IMR-90 (cell line): ENCODE measurements around the gene ERGIC2. TPM values are rescaled to one million over a fixed set of nuclear protein-coding genes. Genes with fewer than 3 reads are reported as not detected.

ENCODE experiments used
- ATAC-seq: fragments of 200-7000 bp; cut with Tn5 transposase; 2 replicates; pipeline ENCODE4 v1.9.1; 2020; ENCODE audit warnings: low read depth, mild to moderate bottlenecking, moderate library complexity
- BruUV-seq: library from RNA; stranded (reverse); fragments of 400-500 nt; replicated peaks from 2 replicates; lab custom pipeline; 2021; lab: Mats Ljungman, UMichigan
- CTCF ChIA-PET: fragments of 300-600 bp; formaldehyde crosslinking; extraction: SDS; loops from one replicate; lab custom pipeline; 2021; ENCODE audit warnings: antibody characterized with exemption; lab: Yijun Ruan, JAX
- POLR2A ChIA-PET: fragments of 300-600 bp; sonication (Branson Sonifier 250); formaldehyde crosslinking; loops from one replicate; lab custom pipeline; 2022; ENCODE audit warnings: antibody characterized with exemption; ENCODE audit not compliant: unreplicated experiment; lab: Charles Lee
- DNase-seq: peaks from one replicate; pipeline ENCODE4 v3.0.0; 2013
- H2AFZ ChIP-seq: replicated peaks from 2 replicates; pipeline ENCODE3; 2013; ENCODE audit warnings: low read length, mild to moderate bottlenecking; ENCODE audit not compliant: poor library complexity
- H2AK5ac ChIP-seq: 2 replicates; pipeline ENCODE4 v1.6.1; 2013; ENCODE audit warnings: low read depth, low read length, inconsistent platforms
- H2AK9ac ChIP-seq: replicated peaks from 2 replicates; pipeline ENCODE3; 2013; ENCODE audit warnings: mild to moderate bottlenecking, low read depth, low read length, moderate library complexity; ENCODE audit not compliant: poor library complexity
- H2BK120ac ChIP-seq: 2 replicates; pipeline ENCODE4 v1.6.1; 2013; ENCODE audit warnings: low read depth, low read length, inconsistent platforms
- H2BK15ac ChIP-seq: 3 replicates; pipeline ENCODE4 v1.6.1; 2013; ENCODE audit warnings: low read depth, low read length, inconsistent platforms
- H2BK20ac ChIP-seq: 2 replicates; pipeline ENCODE4 v1.6.1; 2013; ENCODE audit warnings: low read depth, mild to moderate bottlenecking, inconsistent platforms, low read length, moderate library complexity
- H2BK5ac ChIP-seq: 2 replicates; pipeline ENCODE4 v1.6.1; 2013; ENCODE audit warnings: mild to moderate bottlenecking, low read depth, low read length, inconsistent platforms; ENCODE audit not compliant: poor library complexity, severe bottlenecking
- H3K14ac ChIP-seq: replicated peaks from 2 replicates; pipeline ENCODE4 v1.6.1; 2013; ENCODE audit warnings: low read depth, low read length, inconsistent platforms
- H3K18ac ChIP-seq: 2 replicates; pipeline ENCODE4 v1.6.1; 2013; ENCODE audit warnings: low read depth, low read length, control low read depth
- H3K23ac ChIP-seq: 2 replicates; pipeline ENCODE4 v1.6.1; 2013; ENCODE audit warnings: low read depth, low read length, inconsistent platforms
- H3K27ac ChIP-seq: 2 replicates; pipeline ENCODE4 v1.5.1; 2013; ENCODE audit warnings: mild to moderate bottlenecking, control low read depth, low read length; ENCODE audit not compliant: insufficient read depth
- H3K27me3 ChIP-seq: 2 replicates; pipeline ENCODE4 v1.6.1; 2013; ENCODE audit warnings: low read length; ENCODE audit not compliant: control insufficient read depth, insufficient read depth
- H3K36me3 ChIP-seq: 2 replicates; pipeline ENCODE4 v1.6.1; 2013; ENCODE audit warnings: low read length, mixed read lengths; ENCODE audit not compliant: control insufficient read depth, insufficient read depth
- H3K4ac ChIP-seq: 2 replicates; pipeline ENCODE4 v1.6.1; 2013; ENCODE audit warnings: low read depth, low read length, inconsistent platforms
- H3K4me1 ChIP-seq: 2 replicates; pipeline ENCODE4 v1.6.1; 2013; ENCODE audit warnings: low read length, mixed read lengths; ENCODE audit not compliant: control insufficient read depth, insufficient read depth
- H3K4me2 ChIP-seq: 2 replicates; pipeline ENCODE4 v1.6.1; 2013; ENCODE audit warnings: low read depth, mild to moderate bottlenecking, control low read depth, low read length, moderate library complexity
- H3K4me3 ChIP-seq: 2 replicates; pipeline ENCODE4 v1.5.1; 2013; ENCODE audit warnings: low read depth, mild to moderate bottlenecking, control low read depth, low read length, moderate library complexity; ENCODE audit not compliant: insufficient read depth
- H3K56ac ChIP-seq: 2 replicates; pipeline ENCODE4 v1.6.1; 2013; ENCODE audit warnings: low read length, inconsistent platforms; ENCODE audit not compliant: insufficient read depth; ENCODE audit errors: extremely low read depth
- H3K79me1 ChIP-seq, 2 experiments: 2 replicates each; pipeline ENCODE4 v1.6.1; 2013; ENCODE audit warnings: low read length in 2 of 2, inconsistent platforms in 1 of 2, low read depth in 1 of 2
- H3K9ac ChIP-seq: 2 replicates; pipeline ENCODE4 v1.6.1; 2013; ENCODE audit warnings: low read depth, low read length, control low read depth
- H3K9me1 ChIP-seq: 2 replicates; pipeline ENCODE4 v1.6.1; 2013; ENCODE audit warnings: low read length, inconsistent platforms; ENCODE audit not compliant: insufficient read depth
- H3K9me3 ChIP-seq: 2 replicates; pipeline ENCODE4 v1.6.1; 2013; ENCODE audit warnings: low read length; ENCODE audit not compliant: control insufficient read depth, insufficient read depth
- H4K20me1 ChIP-seq: 2 replicates; pipeline ENCODE4 v1.6.1; 2013; ENCODE audit warnings: low read length, inconsistent platforms; ENCODE audit not compliant: insufficient read depth
- H4K5ac ChIP-seq: 2 replicates; pipeline ENCODE4 v1.6.1; 2013; ENCODE audit warnings: mild to moderate bottlenecking, low read depth, low read length, control low read depth
- H4K8ac ChIP-seq, 2 experiments: 2 replicates each; pipeline ENCODE4 v1.6.1; 2013; ENCODE audit warnings: low read depth in 2 of 2, low read length in 2 of 2, control low read depth in 1 of 2, inconsistent platforms in 1 of 2
- H4K91ac ChIP-seq: 2 replicates; pipeline ENCODE4 v1.6.1; 2013; ENCODE audit warnings: low read depth, low read length, inconsistent platforms; ENCODE audit not compliant: insufficient read depth
- BHLHE40 ChIP-seq: fragments of 150-350 bp; IDR thresholded peaks from 2 replicates; pipeline ENCODE4 v1.6.1; 2016; ENCODE audit warnings: mild to moderate bottlenecking, low read depth, low read length
- CEBPB ChIP-seq: IDR thresholded peaks from 2 replicates; pipeline ENCODE4 v1.6.1; 2012; ENCODE audit warnings: low read depth, low read length, improper control_type of control experiment
- CHD1 ChIP-seq: IDR thresholded peaks from 2 replicates; pipeline ENCODE4 v1.6.1; 2012; ENCODE audit warnings: low read depth, low read length, improper control_type of control experiment
- FOS ChIP-seq: fragments of 150-350 bp; IDR thresholded peaks from 2 replicates; pipeline ENCODE4 v1.6.1; 2016; ENCODE audit warnings: low read depth, low read length
- MAFK ChIP-seq: IDR thresholded peaks from 2 replicates; pipeline ENCODE4 v1.6.1; 2012; ENCODE audit warnings: low read depth, low read length, improper control_type of control experiment
- MAZ ChIP-seq: IDR thresholded peaks from 2 replicates; pipeline ENCODE4 v1.6.1; 2012; ENCODE audit warnings: low read depth, mild to moderate bottlenecking, low read length, improper control_type of control experiment, moderate library complexity, borderline replicate concordance
- MXI1 ChIP-seq: IDR thresholded peaks from 2 replicates; pipeline ENCODE4 v1.6.1; 2012; ENCODE audit warnings: low read depth, mild to moderate bottlenecking, low read length, moderate library complexity, borderline replicate concordance
- NFE2L2 ChIP-seq: fragments of 150-350 bp; IDR thresholded peaks from 2 replicates; pipeline ENCODE4 v1.6.1; 2016; ENCODE audit warnings: low read depth, mild to moderate bottlenecking, low read length
- POLR2A ChIP-seq: IDR thresholded peaks from 2 replicates; pipeline ENCODE4 v1.6.1; 2012; ENCODE audit warnings: mild to moderate bottlenecking, low read depth, low read length
- RCOR1 ChIP-seq: IDR thresholded peaks from 2 replicates; pipeline ENCODE4 v1.6.1; 2012; ENCODE audit warnings: mild to moderate bottlenecking, low read length, improper control_type of control experiment; ENCODE audit not compliant: insufficient replicate concordance
- RFX5 ChIP-seq: IDR thresholded peaks from 2 replicates; pipeline ENCODE4 v1.8.0; 2012; ENCODE audit warnings: low read depth, mild to moderate bottlenecking, low read length, moderate library complexity
- USF2 ChIP-seq: fragments of 150-350 bp; IDR thresholded peaks from 2 replicates; pipeline ENCODE4 v1.6.1; 2017; ENCODE audit warnings: mild to moderate bottlenecking, antibody characterized with exemption, low read length, low read depth
- WGBS, 2 experiments: methylation state at CpG; one replicate each; pipeline versions ENCODE4 v1.1.5 to v1.1.7; 2013; ENCODE audit warnings: missing lambda C conversion rate in 2 of 2; ENCODE audit not compliant: insufficient read length in 1 of 2; ENCODE audit errors: extremely low coverage in 2 of 2; 5-methylcytosine and 5-hydroxymethylcytosine counted together
- dilution Hi-C: fragments of 300-500 bp; cut with HindIII; formaldehyde crosslinking; loops from one replicate; pipeline ENCODE4 v1.14.3; 2018; ENCODE audit warnings: low sequenced_read_pairs; ENCODE audit not compliant: unreplicated experiment
- in situ Hi-C: fragments of 300-500 bp; cut with MboI; formaldehyde crosslinking; loops from 3 replicates; pipeline ENCODE4 v1.14.3; 2019; ENCODE audit warnings: low sequenced_read_pairs, inconsistent platforms, mixed read lengths
- intact Hi-C: fragments of 100-400 bp; cut with micrococcal nuclease; formaldehyde crosslinking; loops from 2 replicates; pipeline ENCODE4 v1.10.0; 2022
- polyA plus RNA-seq, 3 experiments: library from polyadenylated mRNA; depleted of rRNA; stranded (reverse); fragments of >200 nt; gene quantifications; 2 replicates each; pipeline ENCODE4 v1.2.3, GENCODE V29; 2012; ENCODE audit warnings: low replicate concordance in 1 of 3
- total RNA-seq: library from RNA; depleted of rRNA; stranded (reverse); fragments of >200 nt; gene quantifications from 2 replicates; pipeline ENCODE4 v1.2.3, GENCODE V29; 2012
- TF ChIP-seq, protein P1 (sequence below): fragments of 150-350 bp; IDR thresholded peaks from 2 replicates; pipeline ENCODE4 v1.6.1; 2016; ENCODE audit warnings: low read depth, mild to moderate bottlenecking, low read length, moderate library complexity, borderline replicate concordance

ERGIC2 gene
- total and polyA plus RNA-seq, 2 of the 4 experiments (the other 2 are of a cell fraction), result 41.0 to 45.3 TPM

GRCh38 chr12:29291226-29291625, 89.7 kb downstream of the ERGIC2 start:
- in situ Hi-C loops (no loop called here), intact Hi-C loops (no loop called here), dilution Hi-C loops (no loop called here)
- H2AK9ac ChIP-seq, result no peak overlapping the region
- H3K18ac ChIP-seq, result no peak overlapping the region
- no peak overlapping the region for H3K27ac ChIP-seq
- H3K9me1 ChIP-seq, result no peaks in the 10 kb centered on the region
- no peak overlapping the region for H3K56ac ChIP-seq
- TF ChIP-seq MAZ (no peak), CHD1 (no peak), USF2 (no peak), RFX5 (no peak), MXI1 (no peak), POLR2A (no peak), CEBPB (no peak), FOS (no peak), RCOR1 (no peak), MAFK (no peak), BHLHE40 (no peak), NFE2L2 (no peak)
- TF ChIP-seq, protein P1, sequence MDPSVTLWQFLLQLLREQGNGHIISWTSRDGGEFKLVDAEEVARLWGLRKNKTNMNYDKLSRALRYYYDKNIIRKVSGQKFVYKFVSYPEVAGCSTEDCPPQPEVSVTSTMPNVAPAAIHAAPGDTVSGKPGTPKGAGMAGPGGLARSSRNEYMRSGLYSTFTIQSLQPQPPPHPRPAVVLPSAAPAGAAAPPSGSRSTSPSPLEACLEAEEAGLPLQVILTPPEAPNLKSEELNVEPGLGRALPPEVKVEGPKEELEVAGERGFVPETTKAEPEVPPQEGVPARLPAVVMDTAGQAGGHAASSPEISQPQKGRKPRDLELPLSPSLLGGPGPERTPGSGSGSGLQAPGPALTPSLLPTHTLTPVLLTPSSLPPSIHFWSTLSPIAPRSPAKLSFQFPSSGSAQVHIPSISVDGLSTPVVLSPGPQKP, result no peak
- H4K20me1 ChIP-seq, result no peaks in the 10 kb centered on the region
- no peak overlapping the region for H4K5ac ChIP-seq
- H3K14ac ChIP-seq, result no peak overlapping the region
- DNase-seq, result no peak
- H4K91ac ChIP-seq, result no peak overlapping the region
- no peak overlapping the region for H4K8ac ChIP-seq
- no peak overlapping the region for H3K9ac ChIP-seq
- no peak overlapping the region for H2BK5ac ChIP-seq
- no peaks in the 10 kb centered on the region for H3K36me3 ChIP-seq
- no peak for ATAC-seq
- no peaks in the 10 kb centered on the region for H3K4me1 ChIP-seq
- no peak overlapping the region for H2BK20ac ChIP-seq
- H3K79me1 ChIP-seq, result no peaks in the 10 kb centered on the region
- no peak overlapping the region for H3K23ac ChIP-seq
- no peak overlapping the region for H3K4me2 ChIP-seq
- H3K4me3 ChIP-seq, result no peak overlapping the region
- no peak overlapping the region for H2BK120ac ChIP-seq
- H3K9me3 ChIP-seq, result no peaks in the 10 kb centered on the region
- H3K27me3 ChIP-seq, result no peaks in the 10 kb centered on the region
- POLR2A ChIA-PET, result no interaction called here
- WGBS, 2 experiments, result no CpG with 5 or more reads among the region's 3 CpGs
- no peak overlapping the region for H2AFZ ChIP-seq
- no peak overlapping the region for H2AK5ac ChIP-seq
- H2BK15ac ChIP-seq, result no peak overlapping the region
- CTCF ChIA-PET, result no interaction called here
- H3K4ac ChIP-seq, result no peak overlapping the region
- no TSS peak for BruUV-seq
